B cell (primary cell): ENCODE measurements around the gene TMX4. TPM values are rescaled to one million over a fixed set of nuclear protein-coding genes. Genes with fewer than 3 reads are reported as not detected.

ENCODE experiments used
- ATAC-seq: fragments of 200-7000 bp; cut with Tn5 transposase; one replicate; pipeline ENCODE4 v1.10.0; 2021; ENCODE audit warnings: low read depth, mild to moderate bottlenecking, moderate number of reproducible peaks, moderate library complexity
- CTCF ChIA-PET: fragments of 350-600 bp; sonication (Branson Sonifier 250); formaldehyde crosslinking; loops from one replicate; lab custom pipeline; 2021; ENCODE audit warnings: antibody characterized with exemption, inconsistent platforms; lab: Charles Lee
- POLR2A ChIA-PET: fragments of 350-600 bp; sonication (Branson Sonifier 250); formaldehyde crosslinking; loops from one replicate; lab custom pipeline; 2021; ENCODE audit warnings: antibody characterized with exemption; lab: Charles Lee
- DNase-seq: peaks from one replicate; pipeline ENCODE4 v3.0.0; 2013
- H2AFZ ChIP-seq: 2 replicates; pipeline ENCODE4 v1.6.1; 2012; ENCODE audit warnings: mild to moderate bottlenecking, low read depth, low read length; ENCODE audit not compliant: insufficient read depth, poor library complexity, severe bottlenecking
- H3K27ac ChIP-seq, 2 donors: 1 replicate in 1 of 2; 2 replicates in 1 of 2; pipeline ENCODE4 v1.5.1; 2012 to 2013; ENCODE audit warnings: low read length in 2 of 2, mild to moderate bottlenecking in 2 of 2, moderate library complexity in 1 of 2
- H3K27me3 ChIP-seq, 4 experiments: fragments of 200-600 bp in 1 of 4; sonication (generic) in 1 of 4; replicated peaks in 1 of 4; 1 replicate in 2 of 4; 2 replicates in 2 of 4; pipeline versions ENCODE4 v1.6.1 to v1.7.0; 2013 to 2016; ENCODE audit warnings: low read length in 3 of 4, mild to moderate bottlenecking in 2 of 4, mixed read lengths in 1 of 4, moderate library complexity in 1 of 4; ENCODE audit not compliant: insufficient read depth in 4 of 4, control insufficient read depth in 3 of 4; ENCODE audit errors: control extremely low read depth in 1 of 4
- H3K36me3 ChIP-seq, 2 experiments: replicated peaks in 1 of 2; 1 replicate in 1 of 2; 2 replicates in 1 of 2; pipeline versions ENCODE4 v1.6.1 to v1.7.1; 2013; ENCODE audit warnings: low read length in 1 of 2; ENCODE audit not compliant: insufficient read depth in 2 of 2, control insufficient read depth in 1 of 2; ENCODE audit errors: control extremely low read depth in 1 of 2, extremely low read depth in 1 of 2
- H3K4me1 ChIP-seq, 2 donors: fragments of 200-600 bp in 1 of 2; sonication (generic) in 1 of 2; 1 replicate in 1 of 2; 2 replicates in 1 of 2; pipeline versions ENCODE4 v1.5.1 to v1.6.1; 2013 to 2017; ENCODE audit warnings: low read length in 2 of 2; ENCODE audit not compliant: control insufficient read depth in 2 of 2, insufficient read depth in 2 of 2
- H3K4me2 ChIP-seq: replicated peaks from 2 replicates; pipeline ENCODE3; 2012; ENCODE audit warnings: mild to moderate bottlenecking, low read depth, low read length; ENCODE audit not compliant: poor library complexity, severe bottlenecking
- H3K4me3 ChIP-seq, 5 experiments: fragments of 200-600 bp in 1 of 5; sonication (generic) in 1 of 5; 1 replicate in 3 of 5; 2 replicates in 2 of 5; pipeline versions ENCODE4 v1.5.1 to v1.7.0; 2011 to 2016; ENCODE audit warnings: low read length in 4 of 5, mild to moderate bottlenecking in 4 of 5, low read depth in 2 of 5, control low read depth in 1 of 5, moderate library complexity in 1 of 5; ENCODE audit not compliant: insufficient read depth in 1 of 5; ENCODE audit errors: control extremely low read depth in 1 of 5, extremely low read depth in 1 of 5
- H3K79me2 ChIP-seq: fragments of 200-600 bp; sonication (generic); one replicate; pipeline ENCODE4 v1.6.0; 2016; ENCODE audit warnings: low read length; ENCODE audit not compliant: control insufficient read depth, insufficient read depth
- H3K9ac ChIP-seq: fragments of 200-600 bp; sonication (generic); 2 replicates; pipeline ENCODE4 v1.6.1; 2017; ENCODE audit warnings: mild to moderate bottlenecking, low read length, moderate library complexity
- H3K9me3 ChIP-seq, 3 donors: one replicate each; pipeline versions ENCODE4 v1.6.1 to v1.7.1; 2013; ENCODE audit warnings: low read length in 2 of 3; ENCODE audit not compliant: control insufficient read depth in 2 of 3, insufficient read depth in 1 of 3; ENCODE audit errors: control extremely low read depth in 1 of 3
- H4K20me1 ChIP-seq: 2 replicates; pipeline ENCODE4 v1.6.0; 2012; ENCODE audit warnings: mild to moderate bottlenecking, low read length; ENCODE audit not compliant: insufficient read depth, control insufficient read depth, poor library complexity, severe bottlenecking
- H3K27ac Mint-ChIP-seq: one replicate; pipeline ENCODE4 v1.8.0; 2021; ENCODE audit warnings: mixed read lengths
- H3K27me3 Mint-ChIP-seq: one replicate; pipeline ENCODE4 v1.8.0; 2021; ENCODE audit warnings: mixed read lengths
- H3K4me1 Mint-ChIP-seq: one replicate; pipeline ENCODE4 v1.8.0; 2021; ENCODE audit warnings: mixed read lengths
- H3K4me3 Mint-ChIP-seq: one replicate; pipeline ENCODE4 v1.8.0; 2021; ENCODE audit warnings: mixed read lengths
- H3K9me3 Mint-ChIP-seq: one replicate; pipeline ENCODE4 v1.8.0; 2022; ENCODE audit warnings: mixed read lengths; ENCODE audit not compliant: insufficient read depth
- EZH2 ChIP-seq: IDR thresholded peaks from 2 replicates; pipeline ENCODE4 v1.6.1; 2012; ENCODE audit warnings: borderline replicate concordance, low read depth, mild to moderate bottlenecking, moderate library complexity, low read length; ENCODE audit not compliant: insufficient read depth, poor library complexity, severe bottlenecking
- WGBS: methylation state at CpG from one replicate; pipeline ENCODE4 v1.1.5; 2013; ENCODE audit warnings: missing lambda C conversion rate; ENCODE audit not compliant: insufficient coverage; 5-methylcytosine and 5-hydroxymethylcytosine counted together
- intact Hi-C: fragments of 100-400 bp; cut with micrococcal nuclease; formaldehyde crosslinking; loops from one replicate; pipeline ENCODE4 v1.10.0; 2022
- polyA plus RNA-seq: library from polyadenylated mRNA; depleted of rRNA; stranded (reverse); fragments of >200 nt; gene quantifications from 2 replicates; pipeline ENCODE4 v1.2.3, GENCODE V29; 2012
- total RNA-seq, 2 donors: library from RNA; stranded (reverse); fragments of 120-200 nt in 1 of 2; gene quantifications; 1 replicate in 1 of 2; 2 replicates in 1 of 2; pipeline versions ENCODE4 v1.2.3 to v1.2.4, GENCODE V29; 2013 to 2022
- TF ChIP-seq, protein P1 (sequence below): fragments of 200-600 bp; IDR thresholded peaks from one replicate; pipeline ENCODE4 v1.8.0; 2022; ENCODE audit warnings: antibody characterized with exemption, mild to moderate bottlenecking

Gene TMX4
- total and polyA plus RNA-seq, 2 donors (not counting 1 experiment from before 2014, with no cell fraction given), result 5.8 to 62.9 TPM

DNA sequence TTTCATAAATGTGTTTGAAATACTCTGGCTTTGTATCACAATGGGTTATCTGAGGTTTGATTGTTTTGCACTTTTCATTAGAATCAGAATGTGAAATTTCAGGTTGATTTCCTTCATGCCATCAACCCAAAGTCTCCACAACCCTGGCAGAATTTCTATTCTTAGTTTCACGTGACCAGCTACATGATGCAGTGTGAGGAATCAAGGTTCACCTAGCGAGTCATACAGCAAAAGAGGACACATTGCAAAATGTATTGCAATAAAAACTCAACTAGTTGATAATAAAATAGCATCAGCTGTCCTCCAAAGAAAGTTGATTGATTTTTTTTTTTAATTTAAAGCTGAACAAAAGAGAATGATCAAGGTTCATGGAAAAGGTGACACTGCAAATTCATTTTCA, 81.5 kb downstream of the TMX4 start:
- TF ChIP-seq EZH2, result no peak
- TF ChIP-seq, protein P1, sequence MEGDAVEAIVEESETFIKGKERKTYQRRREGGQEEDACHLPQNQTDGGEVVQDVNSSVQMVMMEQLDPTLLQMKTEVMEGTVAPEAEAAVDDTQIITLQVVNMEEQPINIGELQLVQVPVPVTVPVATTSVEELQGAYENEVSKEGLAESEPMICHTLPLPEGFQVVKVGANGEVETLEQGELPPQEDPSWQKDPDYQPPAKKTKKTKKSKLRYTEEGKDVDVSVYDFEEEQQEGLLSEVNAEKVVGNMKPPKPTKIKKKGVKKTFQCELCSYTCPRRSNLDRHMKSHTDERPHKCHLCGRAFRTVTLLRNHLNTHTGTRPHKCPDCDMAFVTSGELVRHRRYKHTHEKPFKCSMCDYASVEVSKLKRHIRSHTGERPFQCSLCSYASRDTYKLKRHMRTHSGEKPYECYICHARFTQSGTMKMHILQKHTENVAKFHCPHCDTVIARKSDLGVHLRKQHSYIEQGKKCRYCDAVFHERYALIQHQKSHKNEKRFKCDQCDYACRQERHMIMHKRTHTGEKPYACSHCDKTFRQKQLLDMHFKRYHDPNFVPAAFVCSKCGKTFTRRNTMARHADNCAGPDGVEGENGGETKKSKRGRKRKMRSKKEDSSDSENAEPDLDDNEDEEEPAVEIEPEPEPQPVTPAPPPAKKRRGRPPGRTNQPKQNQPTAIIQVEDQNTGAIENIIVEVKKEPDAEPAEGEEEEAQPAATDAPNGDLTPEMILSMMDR, result no peak
- intact Hi-C loops, result no loop called here
- POLR2A ChIA-PET, result no interaction called here
- Histone ChIP-seq H4K20me1 (no peaks in the 10 kb centered on the region), H3K27me3 (no peaks in the 10 kb centered on the region), H3K4me3 (no peak overlapping the region), H3K9me3 (no peaks in the 10 kb centered on the region), H3K36me3 (no peaks in the 10 kb centered on the region), H2AFZ (no peak overlapping the region), H3K4me1 (peaks cover 3 to 6% of the 10 kb centered on the region in 2 donors), H3K27ac (no peak overlapping the region), H3K4me2 (no peak overlapping the region), H3K9ac (no peak overlapping the region), H3K79me2 (no peaks in the 10 kb centered on the region)
- H3K27ac Mint-ChIP-seq, result no peak overlapping the region
- no peaks in the 10 kb centered on the region for H3K9me3 Mint-ChIP-seq
- WGBS, result no CpG with 5 or more reads among the region's 2 CpGs
- peaks cover 13% of the 10 kb centered on the region for H3K4me1 Mint-ChIP-seq
- CTCF ChIA-PET, result interaction anchor here (0.6 to 5.1 kb wide), 4 partner anchors 451 to 1655 kb away, joined by 4 to 74 read pairs (median 26); no protein-coding TSS in a partner anchor
- ATAC-seq, result no peak
- no peak overlapping the region for H3K4me3 Mint-ChIP-seq
- no peak for DNase-seq
- H3K27me3 Mint-ChIP-seq, result no peaks in the 10 kb centered on the region

- Histone ChIP-seq H3K36me3 (no peaks in the 10 kb centered on the region), H2AFZ (no peak overlapping the region), H4K20me1 (no peaks in the 10 kb centered on the region), H3K79me2 (no peaks in the 10 kb centered on the region), H3K27ac (no peak overlapping the region), H3K9ac (no peak overlapping the region), H3K27me3 (no peaks in the 10 kb centered on the region), H3K9me3 (no peaks in the 10 kb centered on the region), H3K4me3 (no peak overlapping the region), H3K4me2 (no peak overlapping the region), H3K4me1 (peaks cover 3 to 6% of the 10 kb centered on the region in 2 donors)
- no peak overlapping the region for H3K4me3 Mint-ChIP-seq
- POLR2A ChIA-PET, result no interaction called here
- ATAC-seq (no peak), DNase-seq (no peak)
- CTCF ChIA-PET, result interaction anchor here (0.6 to 5.1 kb wide), 9 partner anchors 8 to 1655 kb away, joined by 3 to 74 read pairs (median 6); no protein-coding TSS in a partner anchor
- H3K27ac Mint-ChIP-seq, result no peak overlapping the region
- no peaks in the 10 kb centered on the region for H3K9me3 Mint-ChIP-seq
- peaks cover 13% of the 10 kb centered on the region for H3K4me1 Mint-ChIP-seq
- no CpG with 5 or more reads among the region's 3 CpGs for WGBS
- intact Hi-C loops, result no loop called here
- H3K27me3 Mint-ChIP-seq, result no peaks in the 10 kb centered on the region
- no peak for TF ChIP-seq EZH2
- TF ChIP-seq, protein P1, result no peak
Observed at GRCh38 chr20:7937328-7937727, 82.2 kb downstream of the TMX4 start.
